ENCODE data around the gene TRIM40.

TRIM40 gene

GRCh38 chr6:30152910-30153610, 17.1 kb downstream of the TRIM40 start:
- no peak for TF ChIP-seq CTCF (conservative IDR thresholded peaks at IDR 0.05; ENCODE audit: low read depth)

GRCh38 chr6:30154061-30154460, 18.1 kb downstream of the TRIM40 start:
- no peak for TF ChIP-seq CTCF (conservative IDR thresholded peaks at IDR 0.05; ENCODE audit: low read depth)
- ChIA-PET POLR2A (ENCODE audit: low non-redundant PET) (no interaction called here), CTCF (interaction anchor here (0.6 to 0.7 kb wide), 3 partner anchors 43 to 306 kb away, joined by 4 to 5 read pairs (median 4); no protein-coding TSS in a partner anchor)
- no peak for DNase-seq (ENCODE audit: low spot score)
- peak overlapping the region; percentile 46; the same call in 1 of the 2 replicates for H3K27ac ChIP-seq

More at GRCh38 chr6:30152910-30153610, 17.1 kb downstream of the TRIM40 start:
- H3K27ac ChIP-seq = no peak overlapping the region
- ChIA-PET CTCF (interaction anchor here (0.6 kb wide), 1 partner anchor 1384 kb away, joined by 3 read pairs; no protein-coding TSS in a partner anchor), POLR2A (ENCODE audit: low non-redundant PET) (no interaction called here)
- DNase-seq (ENCODE audit: low spot score) = no peak

GRCh38 chr6:30154709-30155519, 19.0 kb downstream of the TRIM40 start:
- DNase-seq (ENCODE audit: low spot score) = peak; percentile 91
- CTCF ChIA-PET = interaction anchor here (0.6 to 0.7 kb wide), 4 partner anchors 42 to 507 kb away, joined by 3 to 5 read pairs (median 4); no protein-coding TSS in a partner anchor
- no peak for TF ChIP-seq CTCF (conservative IDR thresholded peaks at IDR 0.05; ENCODE audit: low read depth)

GRCh38 chr6:30155520-30156261, 19.8 kb downstream of the TRIM40 start:
- TF ChIP-seq CTCF (conservative IDR thresholded peaks at IDR 0.05; ENCODE audit: low read depth) = no peak
- no peak for DNase-seq (ENCODE audit: low spot score)
- peak overlapping the region; percentile 59 for H3K27ac ChIP-seq
- ChIA-PET CTCF (interaction anchor here (0.7 kb wide), 1 partner anchor 508 kb away, joined by 3 read pairs; no protein-coding TSS in a partner anchor), POLR2A (ENCODE audit: low non-redundant PET) (no interaction called here)

More at GRCh38 chr6:30154709-30155519, 19.0 kb downstream of the TRIM40 start:
- POLR2A ChIA-PET (ENCODE audit: low non-redundant PET) = no interaction called here
- peak overlapping the region; percentile 46; the same call in 1 of the 2 replicates for H3K27ac ChIP-seq

GRCh38 chr6:30156262-30156599, 20.3 kb downstream of the TRIM40 start:
- peak overlapping the region; percentile 59; the same call in 1 of the 2 replicates for H3K27ac ChIP-seq
- peak; percentile 85 for DNase-seq (ENCODE audit: low spot score)
- POLR2A ChIA-PET (ENCODE audit: low non-redundant PET) = no interaction called here
- CTCF ChIA-PET = no interaction called here
- no peak for TF ChIP-seq CTCF (conservative IDR thresholded peaks at IDR 0.05; ENCODE audit: low read depth)

GRCh38 chr6:30156774-30157173, 20.8 kb downstream of the TRIM40 start:
- no peak for TF ChIP-seq CTCF (conservative IDR thresholded peaks at IDR 0.05; ENCODE audit: low read depth)
- CTCF ChIA-PET = interaction anchor here (0.7 kb wide), 1 partner anchor 117 kb away, joined by 3 read pairs; no protein-coding TSS in a partner anchor
- DNase-seq (ENCODE audit: low spot score) = no peak
- H3K27ac ChIP-seq = peak overlapping the region; percentile 54
- POLR2A ChIA-PET (ENCODE audit: low non-redundant PET) = no interaction called here

Measured in RWPE1 (cell line).